GM23248 (cell line): ENCODE measurements around the gene CEP112.

Source experiments
- EZH2 ChIP-seq: fragments of 200-600 bp; sonication (generic); IDR thresholded peaks from 2 replicates; pipeline ENCODE4 v1.6.1; 2018; ENCODE audit warnings: antibody characterized with exemption, mild to moderate bottlenecking; ENCODE audit not compliant: insufficient read depth, poor library complexity, severe bottlenecking
- EZH2phosphoT487 ChIP-seq: fragments of 200-600 bp; sonication (generic); IDR thresholded peaks from 2 replicates; pipeline ENCODE4 v1.6.1; 2018; ENCODE audit warnings: antibody characterized with exemption, moderate library complexity, mild to moderate bottlenecking, low read depth; ENCODE audit not compliant: insufficient read depth

GRCh38 chr17:65823713-65824112 lies 368.2 kb downstream of the CEP112 start:
- TF ChIP-seq EZH2 (no peak), EZH2phosphoT487 (no peak)
